Endothelial cell of umbilical vein (primary cell): ENCODE data around the gene THSD4. TPM values are rescaled to one million over a fixed set of nuclear protein-coding genes. Genes with fewer than 3 reads are reported as not detected.

Experiments used
- BruUV-seq: library from RNA; stranded (reverse); fragments of 400-500 nt; replicated peaks from 2 replicates; lab custom pipeline; 2021; lab: Mats Ljungman, UMichigan
- CTCF ChIA-PET: fragments of 300-600, 350-600 bp; sonication (Branson Sonifier 250); formaldehyde crosslinking; loops from one replicate; lab custom pipeline; 2021; ENCODE audit warnings: antibody characterized with exemption, inconsistent platforms; lab: Charles Lee
- POLR2A ChIA-PET: fragments of 300-600, 350-600 bp; sonication (Branson Sonifier 250); formaldehyde crosslinking; loops from one replicate; lab custom pipeline; 2021; ENCODE audit warnings: antibody characterized with exemption, inconsistent platforms; lab: Charles Lee
- DNase-seq: peaks from one replicate; pipeline ENCODE4 v3.0.0-alpha.2; 2011; ENCODE audit warnings: low read depth, low spot score
- FAIRE-seq: peaks from 2 replicates; lab custom pipeline; 2011; peaks lifted over from hg19 to GRCh38; lab: Jason Lieb, UNC
- H2AFZ ChIP-seq: 2 replicates; pipeline ENCODE4 v1.6.0; 2012; ENCODE audit warnings: low read depth, low read length, control low read depth, inconsistent platforms
- H3K27ac ChIP-seq: 2 replicates; pipeline ENCODE4 v1.5.1; 2011; ENCODE audit warnings: low read depth, mild to moderate bottlenecking, control low read depth, low read length, moderate library complexity; ENCODE audit not compliant: insufficient read depth
- H3K27me3 ChIP-seq, 2 experiments: 2 replicates each; pipeline versions ENCODE4 v1.6.0 to v1.6.1; 2011; ENCODE audit warnings: low read length in 2 of 2, mixed read lengths in 1 of 2; ENCODE audit not compliant: control insufficient read depth in 2 of 2, insufficient read depth in 2 of 2
- H3K36me3 ChIP-seq, 2 experiments: 2 replicates in 1 of 2; 3 replicates in 1 of 2; pipeline ENCODE4 v1.5.1; 2011; ENCODE audit warnings: low read length in 2 of 2, mild to moderate bottlenecking in 1 of 2, moderate library complexity in 1 of 2; ENCODE audit not compliant: control insufficient read depth in 2 of 2, insufficient read depth in 2 of 2; ENCODE audit errors: extremely low read depth in 1 of 2
- H3K4me1 ChIP-seq: 3 replicates; pipeline ENCODE4 v1.5.1; 2011; ENCODE audit warnings: mild to moderate bottlenecking, low read length; ENCODE audit not compliant: control insufficient read depth, insufficient read depth; ENCODE audit errors: extremely low read depth
- H3K4me2 ChIP-seq: 2 replicates; pipeline ENCODE4 v1.6.1; 2011; ENCODE audit warnings: low read length, control low read depth, mixed read lengths; ENCODE audit not compliant: insufficient read depth
- H3K4me3 ChIP-seq, 3 experiments: fragments of 200-600 bp in 1 of 3; sonication (generic), shearing (Covaris generic) in 1 of 3; replicated peaks in 1 of 3; 2 replicates each; pipeline ENCODE4 v1.5.1; 2011 to 2016; ENCODE audit warnings: control low read depth in 3 of 3, low read length in 3 of 3, mild to moderate bottlenecking in 2 of 3, inconsistent platforms in 1 of 3, low read depth in 1 of 3, moderate library complexity in 1 of 3; ENCODE audit not compliant: insufficient read depth in 1 of 3
- H3K79me2 ChIP-seq: 2 replicates; pipeline ENCODE4 v1.6.0; 2012; ENCODE audit warnings: low read length, inconsistent platforms; ENCODE audit not compliant: control insufficient read depth, insufficient read depth
- H3K9ac ChIP-seq: replicated peaks from 2 replicates; pipeline ENCODE3; 2011; ENCODE audit warnings: low read length, control low read depth; ENCODE audit not compliant: insufficient read depth; ENCODE audit errors: extremely low read depth
- H3K9me1 ChIP-seq: replicated peaks from 3 replicates; pipeline ENCODE4 v1.6.0; 2011; ENCODE audit warnings: mild to moderate bottlenecking, low read length; ENCODE audit not compliant: control insufficient read depth, insufficient read depth; ENCODE audit errors: extremely low read depth
- H3K9me3 ChIP-seq: replicated peaks from 2 replicates; pipeline ENCODE4 v1.5.1; 2012; ENCODE audit warnings: low read length, inconsistent platforms; ENCODE audit not compliant: control insufficient read depth, insufficient read depth
- H4K20me1 ChIP-seq: replicated peaks from 2 replicates; pipeline ENCODE3; 2011; ENCODE audit warnings: mild to moderate bottlenecking, low read length; ENCODE audit not compliant: control insufficient read depth, insufficient read depth; ENCODE audit errors: extremely low read depth
- EZH2 ChIP-seq: IDR thresholded peaks from 2 replicates; pipeline ENCODE4 v1.6.1; 2012; ENCODE audit warnings: borderline replicate concordance, low read depth, mild to moderate bottlenecking, moderate library complexity, low read length, inconsistent platforms; ENCODE audit not compliant: severe bottlenecking
- FOS ChIP-seq: IDR thresholded peaks from 2 replicates; pipeline ENCODE4 v1.6.1; 2011; ENCODE audit warnings: mild to moderate bottlenecking, low read length, moderate library complexity, borderline replicate concordance; ENCODE audit not compliant: insufficient read depth
- GATA2 ChIP-seq: IDR thresholded peaks from 2 replicates; pipeline ENCODE4 v1.7.0; 2011; ENCODE audit warnings: low read depth, mild to moderate bottlenecking, moderate library complexity, mixed read lengths, low read length; ENCODE audit not compliant: insufficient read length, insufficient read depth
- JUN ChIP-seq: IDR thresholded peaks from 2 replicates; pipeline ENCODE4 v1.6.1; 2011; ENCODE audit warnings: borderline replicate concordance, low read depth; ENCODE audit not compliant: insufficient read length, insufficient read depth
- MYC ChIP-seq: IDR thresholded peaks from one replicate; pipeline ENCODE4 v1.6.1; 2011; ENCODE audit warnings: mild to moderate bottlenecking, low read depth, low read length
- POLR2A ChIP-seq: IDR thresholded peaks from 2 replicates; pipeline ENCODE4 v1.6.1; 2012; ENCODE audit warnings: low read depth, mild to moderate bottlenecking, control low read depth, low read length
- POLR2AphosphoS5 ChIP-seq: IDR thresholded peaks from 2 replicates; pipeline ENCODE4 v1.6.1; 2012; ENCODE audit warnings: low read depth, mild to moderate bottlenecking, control low read depth, low read length, moderate library complexity; ENCODE audit not compliant: insufficient read depth
- dilution Hi-C: fragments of 300-500 bp; cut with MboI; formaldehyde crosslinking; loops from one replicate; pipeline ENCODE4 v1.15.0; 2019; ENCODE audit warnings: low sequenced_read_pairs; ENCODE audit not compliant: extremely low pct_ligation_motif_present
- intact Hi-C: fragments of 100-400 bp; cut with micrococcal nuclease; formaldehyde crosslinking; loops from one replicate; pipeline ENCODE4 v1.10.0; 2022
- polyA plus RNA-seq, 4 experiments: library from polyadenylated mRNA; depleted of rRNA in 3 of 4; stranded (reverse) in 3 of 4; unstranded in 1 of 4; fragments of >200 nt; gene quantifications; 2 replicates each; pipeline versions ENCODE4 v1.2.1 to v1.2.3, GENCODE V29; 2011 to 2012; ENCODE audit warnings: missing spikeins in 1 of 4
- total RNA-seq: library from RNA; stranded (reverse); gene quantifications from 2 replicates; pipeline ENCODE4 v1.2.3, GENCODE V29; 2021
- TF ChIP-seq, protein P1 (sequence below), 2 donors: IDR thresholded peaks; 1 replicate in 1 of 2; 2 replicates in 1 of 2; pipeline ENCODE4 v1.5.1; 2011; ENCODE audit warnings: low read length in 2 of 2, mild to moderate bottlenecking in 2 of 2, moderate library complexity in 2 of 2, control low read depth in 1 of 2, inconsistent platforms in 1 of 2, low read depth in 1 of 2; ENCODE audit not compliant: insufficient read depth in 1 of 2; ENCODE audit errors: extremely low read depth in 1 of 2
- TF ChIP-seq, protein P2 (sequence below): IDR thresholded peaks from 2 replicates; pipeline ENCODE4 v1.6.1; 2011; ENCODE audit not compliant: insufficient read depth, insufficient read length

Gene THSD4
- total and polyA plus RNA-seq, 2 donors (not counting 3 experiments of a cell fraction or from before 2014, with no cell fraction given), result 9.9 to 25.4 TPM

DNA sequence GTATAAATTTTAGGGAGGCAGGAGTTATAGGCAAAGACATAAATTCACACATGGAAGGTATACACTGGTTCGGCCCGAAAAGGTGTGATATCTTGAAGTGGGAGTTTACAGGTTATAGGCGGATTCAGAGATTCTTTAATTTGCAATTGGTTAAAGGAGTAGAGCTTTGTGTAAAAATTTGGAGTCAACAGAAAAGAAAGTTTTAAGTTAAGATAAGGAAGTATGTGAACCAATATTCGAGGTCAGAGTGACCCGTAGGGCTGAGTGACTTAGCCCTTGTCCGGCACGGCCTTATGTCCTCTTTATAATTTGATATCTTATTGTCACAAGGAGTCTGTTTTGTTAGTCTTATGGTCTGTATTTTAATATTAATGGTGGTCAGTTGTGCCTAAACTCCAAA lies 10.6 kb upstream of the THSD4 start:
- POLR2A ChIA-PET, result no interaction called here
- Histone ChIP-seq H4K20me1 (no peaks in the 10 kb centered on the region), H3K4me2 (no peak overlapping the region), H3K9me3 (no peaks in the 10 kb centered on the region), H2AFZ (no peak overlapping the region), H3K27ac (no peak overlapping the region), H3K27me3 (no peaks in the 10 kb centered on the region), H3K36me3 (no peaks in the 10 kb centered on the region), H3K79me2 (no peaks in the 10 kb centered on the region), H3K9me1 (no peaks in the 10 kb centered on the region), H3K9ac (no peak overlapping the region), H3K4me1 (no peaks in the 10 kb centered on the region), H3K4me3 (no peak overlapping the region)
- CTCF ChIA-PET, result interaction anchor here (1.2 to 4.4 kb wide), 6 partner anchors 9 to 1529 kb away, joined by 3 to 60 read pairs (median 4); partner anchors contain the start of gene THSD4
- TF ChIP-seq, protein P1, sequence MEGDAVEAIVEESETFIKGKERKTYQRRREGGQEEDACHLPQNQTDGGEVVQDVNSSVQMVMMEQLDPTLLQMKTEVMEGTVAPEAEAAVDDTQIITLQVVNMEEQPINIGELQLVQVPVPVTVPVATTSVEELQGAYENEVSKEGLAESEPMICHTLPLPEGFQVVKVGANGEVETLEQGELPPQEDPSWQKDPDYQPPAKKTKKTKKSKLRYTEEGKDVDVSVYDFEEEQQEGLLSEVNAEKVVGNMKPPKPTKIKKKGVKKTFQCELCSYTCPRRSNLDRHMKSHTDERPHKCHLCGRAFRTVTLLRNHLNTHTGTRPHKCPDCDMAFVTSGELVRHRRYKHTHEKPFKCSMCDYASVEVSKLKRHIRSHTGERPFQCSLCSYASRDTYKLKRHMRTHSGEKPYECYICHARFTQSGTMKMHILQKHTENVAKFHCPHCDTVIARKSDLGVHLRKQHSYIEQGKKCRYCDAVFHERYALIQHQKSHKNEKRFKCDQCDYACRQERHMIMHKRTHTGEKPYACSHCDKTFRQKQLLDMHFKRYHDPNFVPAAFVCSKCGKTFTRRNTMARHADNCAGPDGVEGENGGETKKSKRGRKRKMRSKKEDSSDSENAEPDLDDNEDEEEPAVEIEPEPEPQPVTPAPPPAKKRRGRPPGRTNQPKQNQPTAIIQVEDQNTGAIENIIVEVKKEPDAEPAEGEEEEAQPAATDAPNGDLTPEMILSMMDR (IDR thresholded peaks at IDR 0.05; ENCODE audit: extremely low read depth in 1 of 2, insufficient read depth in 1 of 2, low read depth in 1 of 2, low read length in 2 of 2), result no peak
- no peak for FAIRE-seq
- DNase-seq, result no peak
- no TSS peak for BruUV-seq
- dilution Hi-C loops, result no loop called here
- intact Hi-C loops, result no loop called here

DNA sequence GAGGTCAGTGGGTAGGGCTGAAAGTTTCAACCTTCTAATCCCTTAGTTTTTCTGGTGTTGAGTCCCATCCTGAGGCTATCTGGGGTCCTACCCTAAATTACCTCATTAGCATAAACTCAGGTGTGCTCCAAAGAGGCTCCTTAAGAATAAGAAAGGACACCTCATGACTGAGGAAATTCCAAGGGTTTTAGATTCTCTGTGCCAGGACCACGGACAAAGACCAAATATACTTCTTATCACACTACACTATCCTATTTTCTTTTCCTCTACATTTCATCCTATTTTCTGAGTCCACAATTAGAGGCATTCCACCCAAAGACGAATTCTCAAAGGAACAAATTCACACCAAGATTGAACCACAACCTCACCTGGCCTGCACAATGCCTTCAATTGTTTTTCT lies 9.8 kb upstream of the THSD4 start:
- BruUV-seq, result no TSS peak
- H3K79me2 ChIP-seq, result no peaks in the 10 kb centered on the region
- POLR2A ChIA-PET, result no interaction called here
- H3K9me3 ChIP-seq, result no peaks in the 10 kb centered on the region
- H3K4me1 ChIP-seq, result no peaks in the 10 kb centered on the region
- CTCF ChIA-PET, result interaction anchor here (0.6 to 4.4 kb wide), 3 partner anchors 94 to 335 kb away, joined by 3 to 60 read pairs (median 5); no protein-coding TSS in a partner anchor
- no peak overlapping the region for H3K4me3 ChIP-seq
- DNase-seq, result no peak
- dilution Hi-C loops, result no loop called here
- TF ChIP-seq, protein P2, sequence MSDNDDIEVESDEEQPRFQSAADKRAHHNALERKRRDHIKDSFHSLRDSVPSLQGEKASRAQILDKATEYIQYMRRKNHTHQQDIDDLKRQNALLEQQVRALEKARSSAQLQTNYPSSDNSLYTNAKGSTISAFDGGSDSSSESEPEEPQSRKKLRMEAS, result no peak
- TF ChIP-seq FOS (no peak), JUN (no peak), MYC (no peak), POLR2AphosphoS5 (no peak), POLR2A (no peak), EZH2 (no peak), GATA2 (no peak)
- TF ChIP-seq, protein P1 (IDR thresholded peaks at IDR 0.05; ENCODE audit: extremely low read depth in 1 of 2, insufficient read depth in 1 of 2, low read depth in 1 of 2, low read length in 2 of 2), result no peak
- H3K4me2 ChIP-seq, result no peak overlapping the region
- no peaks in the 10 kb centered on the region for H3K36me3 ChIP-seq
- no peaks in the 10 kb centered on the region for H3K27me3 ChIP-seq
- no peaks in the 10 kb centered on the region for H3K9me1 ChIP-seq
- no peak overlapping the region for H3K9ac ChIP-seq
- intact Hi-C loops, result no loop called here
- FAIRE-seq, result no peak
- H3K27ac ChIP-seq, result no peak overlapping the region
- no peaks in the 10 kb centered on the region for H4K20me1 ChIP-seq
- no peak overlapping the region for H2AFZ ChIP-seq
